Fibroblast of lung (primary cell): ENCODE measurements around the gene TBC1D2B. TPM values are rescaled to one million over a fixed set of nuclear protein-coding genes. Genes with fewer than 3 reads are reported as not detected.

Experiments
- DNase-seq, 2 donors: peaks; one replicate each; pipeline versions ENCODE4 v3.0.0 to v3.0.0-alpha.2; 2010; ENCODE audit warnings: low read depth in 2 of 2
- H2AFZ ChIP-seq: 2 replicates; pipeline ENCODE4 v1.5.1; 2012; ENCODE audit warnings: low read length, control low read depth, inconsistent platforms
- H3K27ac ChIP-seq: 2 replicates; pipeline ENCODE4 v1.5.1; 2011; ENCODE audit warnings: low read length, control low read depth; ENCODE audit not compliant: insufficient read depth
- H3K27me3 ChIP-seq: 2 replicates; pipeline ENCODE4 v1.5.1; 2011; ENCODE audit warnings: mild to moderate bottlenecking, low read length; ENCODE audit not compliant: control insufficient read depth, insufficient read depth
- H3K36me3 ChIP-seq: 2 replicates; pipeline ENCODE4 v1.5.1; 2011; ENCODE audit warnings: low read length; ENCODE audit not compliant: control insufficient read depth, insufficient read depth
- H3K4me1 ChIP-seq: 2 replicates; pipeline ENCODE4 v1.5.1; 2011; ENCODE audit warnings: low read length; ENCODE audit not compliant: control insufficient read depth, insufficient read depth; ENCODE audit errors: extremely low read depth
- H3K4me2 ChIP-seq: 2 replicates; pipeline ENCODE4 v1.5.1; 2011; ENCODE audit warnings: low read length, control low read depth; ENCODE audit not compliant: insufficient read depth; ENCODE audit errors: extremely low read depth
- H3K4me3 ChIP-seq, 4 experiments: fragments of 200-600 bp in 1 of 4; sonication (generic) in 1 of 4; replicated peaks in 1 of 4; 2 replicates each; pipeline ENCODE4 v1.5.1; 2011 to 2016; ENCODE audit warnings: low read length in 4 of 4, low read depth in 3 of 4, mild to moderate bottlenecking in 3 of 4, control low read depth in 2 of 4, inconsistent platforms in 1 of 4, mixed read lengths in 1 of 4; ENCODE audit not compliant: insufficient read depth in 1 of 4; ENCODE audit errors: control extremely low read depth in 1 of 4
- H3K79me2 ChIP-seq: 2 replicates; pipeline ENCODE4 v1.5.1; 2012; ENCODE audit warnings: mild to moderate bottlenecking, low read length, inconsistent platforms; ENCODE audit not compliant: control insufficient read depth, insufficient read depth
- H3K9ac ChIP-seq: 2 replicates; pipeline ENCODE4 v1.5.1; 2011; ENCODE audit warnings: mild to moderate bottlenecking, low read length, control low read depth; ENCODE audit not compliant: insufficient read depth
- H3K9me3 ChIP-seq: 2 replicates; pipeline ENCODE4 v1.5.1; 2012; ENCODE audit warnings: low read depth, low read length; ENCODE audit not compliant: control insufficient read depth, insufficient read depth
- H4K20me1 ChIP-seq: 2 replicates; pipeline ENCODE4 v1.5.1; 2011; ENCODE audit warnings: low read length; ENCODE audit not compliant: control insufficient read depth, insufficient read depth; ENCODE audit errors: extremely low read depth
- CTCF ChIP-seq, 2 donors: IDR thresholded peaks in 1 of 2; conservative IDR thresholded peaks in 1 of 2; 1 replicate in 1 of 2; 2 replicates in 1 of 2; pipeline ENCODE4 v1.5.1; 2011 to 2012; ENCODE audit warnings: low read length in 2 of 2, control low read depth in 1 of 2, inconsistent platforms in 1 of 2, low read depth in 1 of 2, mild to moderate bottlenecking in 1 of 2
- EZH2 ChIP-seq: IDR thresholded peaks from 2 replicates; pipeline ENCODE4 v1.5.1; 2012; ENCODE audit warnings: low read length, control low read depth, mild to moderate bottlenecking; ENCODE audit errors: missing control alignments
- polyA plus RNA-seq, 2 donors: library from polyadenylated mRNA; depleted of rRNA in 1 of 2; stranded (reverse) in 1 of 2; unstranded in 1 of 2; fragments of >200 nt; gene quantifications; 2 replicates each; pipeline ENCODE4 v1.2.1, GENCODE V29; 2011 to 2012; ENCODE audit warnings: missing spikeins in 1 of 2
- total RNA-seq: library from RNA; depleted of rRNA; stranded (reverse); fragments of >200 nt; gene quantifications from 2 replicates; pipeline ENCODE4 v1.2.1, GENCODE V29; 2014

Gene TBC1D2B
- total and polyA plus RNA-seq, 2 donors (not counting 1 experiment from before 2014, with no cell fraction given), result 49.4 to 73.3 TPM

DNA sequence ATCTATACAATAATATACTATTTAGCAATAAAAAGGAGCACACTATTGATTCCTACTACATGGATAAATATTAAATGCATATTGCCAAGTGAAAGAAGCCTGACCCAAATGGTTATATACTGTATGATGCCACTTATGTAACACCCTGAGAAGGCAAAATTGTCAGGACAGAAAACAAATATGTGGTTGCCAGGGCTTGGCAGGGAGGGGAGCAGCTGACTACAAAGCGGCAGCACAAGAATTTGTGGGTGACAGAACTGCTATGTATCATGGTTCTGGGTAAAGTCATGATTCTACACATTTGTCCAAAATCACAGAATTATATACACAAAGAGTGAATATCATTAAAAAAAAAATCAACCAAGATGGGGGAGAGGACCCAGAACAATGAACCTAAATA is 22.5 kb downstream of the TBC1D2B start:
- Histone ChIP-seq H3K9me3 (no peaks in the 10 kb centered on the region), H3K27ac (no peak overlapping the region), H3K4me2 (no peak overlapping the region), H3K27me3 (no peaks in the 10 kb centered on the region), H2AFZ (no peak overlapping the region), H3K4me3 (no peak overlapping the region), H4K20me1 (no peaks in the 10 kb centered on the region), H3K36me3 (peaks cover 6% of the 10 kb centered on the region), H3K9ac (no peak overlapping the region), H3K4me1 (peaks cover 29% of the 10 kb centered on the region), H3K79me2 (peaks cover 41% of the 10 kb centered on the region)
- no peak for DNase-seq
- TF ChIP-seq EZH2 (no peak), CTCF (conservative IDR thresholded peaks at IDR 0.05 in 1 of 2, IDR thresholded peaks at IDR 0.05 in 1 of 2; ENCODE audit: low read depth in 1 of 2, low read length in 2 of 2) (no peak)

GRCh38 chr15:78054518-78054917 is 23.0 kb downstream of the TBC1D2B start:
- Histone ChIP-seq H3K79me2 (peaks cover 36% of the 10 kb centered on the region), H4K20me1 (no peaks in the 10 kb centered on the region)

GRCh38 chr15:78052545-78052944 is 25.0 kb downstream of the TBC1D2B start:
- Histone ChIP-seq H4K20me1 (no peaks in the 10 kb centered on the region), H3K4me1 (peaks cover 37% of the 10 kb centered on the region), H3K4me2 (no peak overlapping the region)

More at GRCh38 chr15:78054518-78054917, 23.0 kb downstream of the TBC1D2B start:
- H3K36me3 ChIP-seq, result peaks cover 6% of the 10 kb centered on the region
- H3K9me3 ChIP-seq, result no peaks in the 10 kb centered on the region
- peaks cover 31% of the 10 kb centered on the region for H3K4me1 ChIP-seq
- no peak overlapping the region for H3K9ac ChIP-seq
- no peak for DNase-seq
- no peaks in the 10 kb centered on the region for H3K27me3 ChIP-seq
- H3K27ac ChIP-seq, result no peak overlapping the region
- H3K4me3 ChIP-seq, result no peak overlapping the region
- no peak overlapping the region for H3K4me2 ChIP-seq
- TF ChIP-seq EZH2 (no peak), CTCF (conservative IDR thresholded peaks at IDR 0.05 in 1 of 2, IDR thresholded peaks at IDR 0.05 in 1 of 2; ENCODE audit: low read depth in 1 of 2, low read length in 2 of 2) (no peak)
- no peak overlapping the region for H2AFZ ChIP-seq

More at GRCh38 chr15:78052545-78052944, 25.0 kb downstream of the TBC1D2B start:
- no peak overlapping the region for H3K4me3 ChIP-seq
- peaks cover 6% of the 10 kb centered on the region for H3K36me3 ChIP-seq
- H3K9me3 ChIP-seq, result no peaks in the 10 kb centered on the region
- no peak overlapping the region for H3K9ac ChIP-seq
- TF ChIP-seq EZH2, result no peak
- no peak for TF ChIP-seq CTCF (conservative IDR thresholded peaks at IDR 0.05 in 1 of 2, IDR thresholded peaks at IDR 0.05 in 1 of 2; ENCODE audit: low read depth in 1 of 2, low read length in 2 of 2)
- no peak overlapping the region for H2AFZ ChIP-seq
- peaks cover 20% of the 10 kb centered on the region for H3K79me2 ChIP-seq
- no peak for DNase-seq
- H3K27me3 ChIP-seq, result no peaks in the 10 kb centered on the region
- no peak overlapping the region for H3K27ac ChIP-seq
